Adrenal gland (tissue), 12 donors: ENCODE measurements around the gene NOL9. TPM values are rescaled to one million over a fixed set of nuclear protein-coding genes. Genes with fewer than 3 reads are reported as not detected.

Experiments used
- DNase-seq, 7 donors: peaks; one replicate each; pipeline ENCODE4 v3.0.0-alpha.2; 2019 to 2020
- H3K27ac ChIP-seq, 5 donors: fragments of 200-600 bp; sonication (generic) in 4 of 5; 1 replicate in 3 of 5; 2 replicates in 2 of 5; pipeline versions ENCODE4 v1.5.1 to v1.8.0; 2016 to 2020; ENCODE audit warnings: mild to moderate bottlenecking in 1 of 5
- H3K27me3 ChIP-seq: fragments of 200-600 bp; 2 replicates; pipeline ENCODE4 v1.8.0; 2021
- H3K36me3 ChIP-seq, 2 donors: fragments of 200-600 bp; replicated peaks in 1 of 2; 1 replicate in 1 of 2; 2 replicates in 1 of 2; pipeline versions ENCODE4 v1.5.1 to v1.8.0; 2018 to 2022
- H3K4me1 ChIP-seq, 2 donors: fragments of 200-600 bp; replicated peaks in 1 of 2; 1 replicate in 1 of 2; 2 replicates in 1 of 2; pipeline versions ENCODE4 v1.5.1 to v1.8.0; 2018 to 2021
- H3K4me3 ChIP-seq, 4 donors: fragments of 200-600 bp; sonication (generic) in 3 of 4; one replicate each; pipeline ENCODE4 v1.5.1; 2016 to 2018
- H3K9me3 ChIP-seq, 3 donors: fragments of 200-600 bp; sonication (generic) in 1 of 3; replicated peaks in 1 of 3; 1 replicate in 2 of 3; 2 replicates in 1 of 3; pipeline versions ENCODE4 v1.5.1 to v1.8.0; 2016 to 2021
- POLR2A ChIP-seq, 2 donors: fragments of 450-650 bp; IDR thresholded peaks; one replicate each; pipeline ENCODE4 v1.6.1; 2017; ENCODE audit warnings: antibody characterized with exemption in 2 of 2, mild to moderate bottlenecking in 2 of 2, moderate library complexity in 1 of 2
- WGBS, 4 donors: extraction: QIAGEN DNeasy Blood & Tissue Kit in 2 of 4; methylation state at CpG; one replicate each; pipeline versions ENCODE4 v1.1.5 to v1.1.7; 2013 to 2017; 5-methylcytosine and 5-hydroxymethylcytosine counted together
- intact Hi-C, 2 donors: fragments of 100-400 bp; cut with DNase I; formaldehyde crosslinking; loops; one replicate each; pipeline versions ENCODE4 v1.14.1 to v1.15.0; 2022 to 2023
- polyA plus RNA-seq, 3 donors: library from polyadenylated mRNA; stranded (reverse); fragments of 200-250 nt in 2 of 3; fragments of 350-450 nt in 1 of 3; fragmentation: Illumina TruSeq in 1 of 3; extraction: RNeasy Lipid Tissue Mini Kit (QIAGEN cat#74804) in 1 of 3; gene quantifications; one replicate each; pipeline ENCODE4 v1.2.3, GENCODE V29; 2013 to 2014
- total RNA-seq, 9 donors: library from RNA; depleted of rRNA in 4 of 9; stranded (reverse); fragments of >200 nt in 4 of 9; fragments of 120-200 nt in 1 of 9; fragmentation: NEBNext Ultra II Directional in 1 of 9; extraction: Animal tissue kit (Norgen Biotek cat#: 25700) in 1 of 9; gene quantifications; one replicate each; pipeline versions ENCODE4 v1.1.0 to v1.2.4, GENCODE V29; 2013 to 2023
- TF ChIP-seq, protein P1 (sequence below), 6 experiments: fragments of 450-650 bp in 4 of 6; fragments of 200-600 bp in 2 of 6; sonication (generic) in 1 of 6; IDR thresholded peaks; 1 replicate in 5 of 6; 2 replicates in 1 of 6; pipeline versions ENCODE4 v1.5.1 to v1.8.0; 2016 to 2021; ENCODE audit warnings: antibody characterized with exemption in 6 of 6, mild to moderate bottlenecking in 2 of 6, moderate library complexity in 1 of 6
- donor health status: healthy with polysubstance abuse.
- donor health status: Bipolar disorder and iron deficiency.
- donor health status: DM: yes; HTN: yes; CAD: no.
- donor health status: DM: no; HTN: no; CAD: no.
- donor health status: DM: no; HTN: no; CAD: no.
- donor health status: DM: yes; HTN: yes; CAD: no.

The NOL9 gene
- total and polyA plus RNA-seq, 12 donors: 5.9 to 39.7 (median 19.7) TPM

DNA sequence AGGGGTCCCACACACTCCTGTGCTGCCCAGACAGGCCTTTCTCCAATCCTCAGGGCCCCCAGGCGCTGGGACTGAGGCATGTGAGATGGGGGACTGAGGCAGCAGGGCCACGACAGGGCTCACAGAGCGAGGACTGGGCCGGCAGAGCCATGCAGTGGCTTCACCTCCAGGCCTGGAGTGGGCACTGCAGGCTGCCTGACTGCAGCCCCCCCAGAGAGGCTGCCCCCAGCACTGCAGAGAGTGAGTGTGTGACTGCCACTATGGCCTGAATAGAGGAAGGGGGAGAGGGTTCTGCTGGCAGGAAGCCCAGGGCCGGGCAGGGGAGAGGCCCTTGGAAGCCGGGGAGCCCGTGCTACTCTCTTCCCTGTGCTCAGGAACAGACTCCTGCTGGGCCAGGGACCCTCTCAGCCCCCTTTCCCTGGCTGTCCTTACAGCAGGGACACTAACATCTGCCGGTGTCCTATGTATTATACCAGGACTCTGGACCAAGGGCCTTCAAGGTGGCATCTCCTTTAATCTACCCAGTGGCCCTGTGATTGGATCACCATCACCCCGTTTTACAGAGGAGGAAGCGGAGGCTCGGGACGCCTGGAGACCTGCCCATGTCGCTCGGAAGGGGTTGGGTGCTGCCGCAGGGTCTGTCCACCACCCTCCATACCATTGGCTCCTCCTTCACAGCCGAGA is 42.6 kb downstream of the NOL9 start:
- no peak for TF ChIP-seq POLR2A (IDR thresholded peaks at IDR 0.05)
- TF ChIP-seq, protein P1, sequence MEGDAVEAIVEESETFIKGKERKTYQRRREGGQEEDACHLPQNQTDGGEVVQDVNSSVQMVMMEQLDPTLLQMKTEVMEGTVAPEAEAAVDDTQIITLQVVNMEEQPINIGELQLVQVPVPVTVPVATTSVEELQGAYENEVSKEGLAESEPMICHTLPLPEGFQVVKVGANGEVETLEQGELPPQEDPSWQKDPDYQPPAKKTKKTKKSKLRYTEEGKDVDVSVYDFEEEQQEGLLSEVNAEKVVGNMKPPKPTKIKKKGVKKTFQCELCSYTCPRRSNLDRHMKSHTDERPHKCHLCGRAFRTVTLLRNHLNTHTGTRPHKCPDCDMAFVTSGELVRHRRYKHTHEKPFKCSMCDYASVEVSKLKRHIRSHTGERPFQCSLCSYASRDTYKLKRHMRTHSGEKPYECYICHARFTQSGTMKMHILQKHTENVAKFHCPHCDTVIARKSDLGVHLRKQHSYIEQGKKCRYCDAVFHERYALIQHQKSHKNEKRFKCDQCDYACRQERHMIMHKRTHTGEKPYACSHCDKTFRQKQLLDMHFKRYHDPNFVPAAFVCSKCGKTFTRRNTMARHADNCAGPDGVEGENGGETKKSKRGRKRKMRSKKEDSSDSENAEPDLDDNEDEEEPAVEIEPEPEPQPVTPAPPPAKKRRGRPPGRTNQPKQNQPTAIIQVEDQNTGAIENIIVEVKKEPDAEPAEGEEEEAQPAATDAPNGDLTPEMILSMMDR (IDR thresholded peaks at IDR 0.05): no peak
- Histone ChIP-seq H3K4me1 (peaks cover 0 to 22% of the 10 kb centered on the region in 2 donors), H3K9me3 (no peaks in the 10 kb centered on the region), H3K4me3 (no peak overlapping the region), H3K36me3 (no peaks in the 10 kb centered on the region), H3K27ac (no peak overlapping the region), H3K27me3 (no peaks in the 10 kb centered on the region)
- no peak for DNase-seq
- intact Hi-C loops: no loop called here
- 82 to 88% (median 85%) methylated on average over 10 to 16 of the region's 16 CpGs for WGBS, 4 donors

DNA sequence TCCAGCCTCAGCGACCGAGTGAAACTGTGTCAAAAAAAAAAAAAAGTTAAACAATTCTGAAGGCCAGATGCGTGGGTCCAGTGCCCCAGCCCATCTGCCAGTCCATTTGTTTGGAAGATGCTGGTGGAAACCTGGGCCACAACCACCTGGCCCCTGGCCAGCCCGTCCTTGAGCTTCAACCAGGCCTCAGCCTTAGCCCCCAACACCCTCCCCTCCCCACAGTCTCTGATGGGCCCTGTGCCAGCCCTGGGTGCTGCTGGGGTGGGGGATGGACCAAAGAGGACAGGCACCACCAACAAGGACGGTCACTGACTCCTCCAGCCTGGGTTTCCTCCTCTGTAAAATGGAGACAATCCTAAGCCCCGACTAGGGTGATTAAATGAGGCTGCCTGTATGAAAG is 43.3 kb downstream of the NOL9 start:
- intact Hi-C loops: no loop called here
- Histone ChIP-seq H3K36me3 (no peaks in the 10 kb centered on the region), H3K27ac (no peak overlapping the region), H3K4me1 (peaks cover 0 to 25% of the 10 kb centered on the region in 2 donors), H3K27me3 (no peaks in the 10 kb centered on the region), H3K9me3 (no peaks in the 10 kb centered on the region), H3K4me3 (no peak overlapping the region)
- no peak for DNase-seq
- TF ChIP-seq, protein P1 (IDR thresholded peaks at IDR 0.05): no peak
- TF ChIP-seq POLR2A (IDR thresholded peaks at IDR 0.05): no peak
- WGBS, 4 donors: 57 to 69% (median 62%) methylated on average over 6 of the region's 6 CpGs

DNA sequence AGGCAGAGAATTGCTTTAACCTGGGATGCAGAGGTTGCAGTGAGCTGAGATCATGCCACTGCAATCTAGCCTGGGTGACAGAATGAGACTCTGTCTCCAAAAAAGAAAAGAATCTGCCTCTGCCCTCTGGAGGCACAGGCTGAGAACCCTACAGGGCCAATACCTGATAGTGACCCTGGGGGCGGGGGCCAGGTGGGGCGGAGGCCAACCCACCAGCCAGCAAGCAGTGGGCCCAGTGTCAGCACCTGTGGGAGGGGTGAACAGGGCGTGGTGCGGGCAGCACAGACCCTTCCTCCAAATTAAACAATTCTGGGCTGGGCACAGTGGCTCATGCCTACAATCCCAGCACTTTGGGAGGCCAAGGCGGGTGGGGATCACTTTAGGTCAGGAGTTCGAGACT is 43.8 kb downstream of the NOL9 start:
- H3K9me3 ChIP-seq: no peaks in the 10 kb centered on the region
- no peaks in the 10 kb centered on the region for H3K36me3 ChIP-seq
- no peak for DNase-seq
- TF ChIP-seq, protein P1 (IDR thresholded peaks at IDR 0.05): no peak
- TF ChIP-seq POLR2A (IDR thresholded peaks at IDR 0.05): no peak
- intact Hi-C loops: no loop called here
- no peaks in the 10 kb centered on the region for H3K27me3 ChIP-seq
- peaks cover 0 to 25% of the 10 kb centered on the region in 2 donors for H3K4me1 ChIP-seq
- WGBS, 4 donors: 79 to 100% (median 95%) methylated on average over 5 to 6 of the region's 6 CpGs
- H3K27ac ChIP-seq: no peak overlapping the region
- H3K4me3 ChIP-seq: no peak overlapping the region

DNA sequence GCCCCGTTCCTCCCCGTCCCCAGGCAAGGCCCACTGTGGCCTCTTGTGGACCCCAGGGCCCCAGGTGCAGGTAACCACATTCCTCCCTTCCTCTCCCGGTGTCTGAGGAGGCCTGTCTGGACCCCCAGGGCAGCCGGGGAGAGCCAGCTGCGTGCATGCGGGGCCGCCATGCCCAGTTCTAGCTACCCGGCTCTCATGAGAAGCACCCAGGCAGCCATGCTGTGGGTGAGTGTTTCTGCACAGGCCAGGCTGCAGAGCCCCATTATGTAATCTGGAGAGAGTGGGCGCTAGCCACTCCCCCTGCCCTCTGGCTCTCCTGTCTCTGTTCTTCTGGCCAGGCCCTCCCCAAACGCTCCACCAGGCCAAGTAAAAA is 44.4 kb downstream of the NOL9 start:
- intact Hi-C loops: no loop called here
- Histone ChIP-seq H3K27ac (peak overlapping the region in 1 of 5 donors; percentile 26), H3K27me3 (no peaks in the 10 kb centered on the region), H3K36me3 (no peaks in the 10 kb centered on the region), H3K4me3 (no peak overlapping the region), H3K4me1 (peaks cover 0 to 25% of the 10 kb centered on the region in 2 donors), H3K9me3 (no peaks in the 10 kb centered on the region)
- peak in 2 of 7 donors; percentile 30 to 41 for DNase-seq
- TF ChIP-seq, protein P1 (IDR thresholded peaks at IDR 0.05): no peak
- no peak for TF ChIP-seq POLR2A (IDR thresholded peaks at IDR 0.05)
- 71 to 81% (median 81%) methylated on average over 8 to 10 of the region's 10 CpGs; no CpG with 5 or more reads in 1 of the 4 donors for WGBS, 4 donors
